OCI-LY3 (cell line): ENCODE data around the gene XXYLT1.

Source experiments
- H2AFZ ChIP-seq: fragments of 200-600, 300-600 bp; shearing (Covaris generic); 2 replicates; pipeline ENCODE4 v1.6.0; 2014; ENCODE audit warnings: antibody characterized with exemption, low read depth, low read length
- H3K27ac ChIP-seq: fragments of 200-600, 300-600 bp; sonication (generic); 2 replicates; pipeline ENCODE4 v1.5.1; 2014; ENCODE audit warnings: mild to moderate bottlenecking, low read length, moderate library complexity, mixed read lengths
- H3K27me3 ChIP-seq: fragments of 200-600, 300-600 bp; sonication (generic); 2 replicates; pipeline ENCODE4 v1.6.1; 2014; ENCODE audit warnings: low read depth, low read length, mixed read lengths
- H3K36me3 ChIP-seq: fragments of 200-600, 300-600 bp; sonication (generic); replicated peaks from 2 replicates; pipeline ENCODE3; 2014; ENCODE audit warnings: low read depth, low read length, mixed read lengths
- H3K4me1 ChIP-seq: fragments of 300-600, 200-600 bp; sonication (generic); 2 replicates; pipeline ENCODE4 v1.6.1; 2014; ENCODE audit warnings: low read length, mixed read lengths
- H3K4me2 ChIP-seq: fragments of 200-600, 300-600 bp; sonication (generic); 2 replicates; pipeline ENCODE4 v1.6.1; 2014; ENCODE audit warnings: low read length, mixed read lengths
- H3K4me3 ChIP-seq: fragments of 300-600, 200-600 bp; sonication (generic); 2 replicates; pipeline ENCODE4 v1.5.1; 2014; ENCODE audit warnings: antibody characterized with exemption, mild to moderate bottlenecking, low read length, moderate library complexity
- H3K79me2 ChIP-seq: fragments of 300-600, 200-600 bp; shearing (Covaris generic); 2 replicates; pipeline ENCODE4 v1.6.1; 2014; ENCODE audit warnings: mild to moderate bottlenecking, low read length, mixed read lengths
- H3K9ac ChIP-seq: fragments of 300-600, 200-600 bp; shearing (Covaris generic); 2 replicates; pipeline ENCODE4 v1.6.0; 2014; ENCODE audit warnings: mild to moderate bottlenecking, low read length, moderate library complexity
- H3K9me3 ChIP-seq: fragments of 200-600, 300-600 bp; shearing (Covaris generic); 2 replicates; pipeline ENCODE4 v1.6.1; 2014; ENCODE audit warnings: low read length, mixed read lengths; ENCODE audit not compliant: insufficient read depth
- H4K20me1 ChIP-seq: fragments of 200-600, 300-600 bp; sonication (generic); 2 replicates; pipeline ENCODE4 v1.6.1; 2016; ENCODE audit warnings: low read length, mixed read lengths; ENCODE audit not compliant: insufficient read depth
- CTCF ChIP-seq: fragments of 200-600, 300-600 bp; sonication (generic); IDR thresholded peaks from 2 replicates; pipeline ENCODE4 v1.5.1; 2014; ENCODE audit warnings: antibody characterized with exemption, low read length, low read depth
- EZH2phosphoT487 ChIP-seq: fragments of 200-600 bp; shearing (Covaris generic); IDR thresholded peaks from 2 replicates; pipeline ENCODE4 v1.6.1; 2018; ENCODE audit warnings: antibody characterized with exemption, mixed run types, low read depth

Gene XXYLT1

GRCh38 chr3:195096053-195096452 is 174.9 kb downstream of the XXYLT1 start:
- no peak for TF ChIP-seq CTCF
- no peak for TF ChIP-seq EZH2phosphoT487
- Histone ChIP-seq H3K9me3 (no peaks in the 10 kb centered on the region), H3K4me1 (peaks cover 4% of the 10 kb centered on the region), H3K27me3 (no peaks in the 10 kb centered on the region), H3K27ac (no peak overlapping the region), H2AFZ (no peak overlapping the region), H4K20me1 (no peaks in the 10 kb centered on the region), H3K4me2 (no peak overlapping the region), H3K9ac (no peak overlapping the region), H3K79me2 (no peaks in the 10 kb centered on the region), H3K36me3 (no peaks in the 10 kb centered on the region), H3K4me3 (no peak overlapping the region)

GRCh38 chr3:195095704-195096036 is 175.3 kb downstream of the XXYLT1 start:
- no peak overlapping the region for H3K27ac ChIP-seq
- TF ChIP-seq CTCF (no peak), EZH2phosphoT487 (no peak)
- no peak overlapping the region for H3K9ac ChIP-seq

DNA sequence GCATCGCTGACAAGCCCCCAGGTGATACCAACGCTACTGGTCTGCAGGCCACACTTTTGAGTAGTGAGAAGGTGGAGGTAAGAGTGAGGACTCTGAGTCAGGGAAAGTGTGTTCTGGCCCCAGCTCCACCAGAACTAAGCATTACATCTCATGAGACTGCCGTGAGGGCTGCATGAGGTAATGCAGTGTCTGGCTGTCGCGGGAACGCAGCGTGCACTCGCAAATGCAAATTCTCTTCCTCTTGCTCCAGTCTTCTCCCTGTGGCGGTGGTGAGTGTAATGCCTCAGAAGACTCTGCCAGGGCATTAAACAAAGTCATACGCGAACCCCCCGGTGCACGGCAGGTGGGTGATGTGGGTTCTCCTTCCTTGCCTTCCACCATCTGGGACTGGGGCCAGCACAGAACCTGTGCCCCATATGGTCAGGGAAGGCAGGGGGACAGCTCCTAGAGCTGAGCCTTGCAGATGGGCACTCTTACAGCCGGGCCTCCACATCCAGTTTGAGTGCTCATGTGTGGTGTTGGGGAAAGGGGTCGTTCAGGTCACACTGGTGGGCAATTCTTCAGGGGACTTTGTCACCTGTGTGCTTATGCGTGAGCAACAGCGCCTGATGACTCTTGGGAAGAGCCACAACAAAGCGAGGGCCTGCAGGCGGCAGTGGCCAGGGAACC is 175.8 kb downstream of the XXYLT1 start:
- no peaks in the 10 kb centered on the region for H3K79me2 ChIP-seq
- no peaks in the 10 kb centered on the region for H4K20me1 ChIP-seq
- H3K27me3 ChIP-seq: no peaks in the 10 kb centered on the region
- no peak overlapping the region for H3K27ac ChIP-seq
- no peak overlapping the region for H3K4me3 ChIP-seq
- no peak overlapping the region for H2AFZ ChIP-seq
- no peak overlapping the region for H3K4me2 ChIP-seq
- H3K4me1 ChIP-seq: no peaks in the 10 kb centered on the region
- H3K36me3 ChIP-seq: no peaks in the 10 kb centered on the region
- H3K9ac ChIP-seq: no peak overlapping the region
- no peak for TF ChIP-seq EZH2phosphoT487
- no peak for TF ChIP-seq CTCF
- H3K9me3 ChIP-seq: no peaks in the 10 kb centered on the region

More at GRCh38 chr3:195095704-195096036, 175.3 kb downstream of the XXYLT1 start:
- no peaks in the 10 kb centered on the region for H3K79me2 ChIP-seq
- H3K9me3 ChIP-seq: no peaks in the 10 kb centered on the region
- H3K36me3 ChIP-seq: no peaks in the 10 kb centered on the region
- H3K4me1 ChIP-seq: peaks cover under 1% of the 10 kb centered on the region; the same call in 1 of the 2 replicates
- H3K4me2 ChIP-seq: no peak overlapping the region
- no peak overlapping the region for H2AFZ ChIP-seq
- no peaks in the 10 kb centered on the region for H4K20me1 ChIP-seq
- H3K4me3 ChIP-seq: no peak overlapping the region
- no peaks in the 10 kb centered on the region for H3K27me3 ChIP-seq

DNA sequence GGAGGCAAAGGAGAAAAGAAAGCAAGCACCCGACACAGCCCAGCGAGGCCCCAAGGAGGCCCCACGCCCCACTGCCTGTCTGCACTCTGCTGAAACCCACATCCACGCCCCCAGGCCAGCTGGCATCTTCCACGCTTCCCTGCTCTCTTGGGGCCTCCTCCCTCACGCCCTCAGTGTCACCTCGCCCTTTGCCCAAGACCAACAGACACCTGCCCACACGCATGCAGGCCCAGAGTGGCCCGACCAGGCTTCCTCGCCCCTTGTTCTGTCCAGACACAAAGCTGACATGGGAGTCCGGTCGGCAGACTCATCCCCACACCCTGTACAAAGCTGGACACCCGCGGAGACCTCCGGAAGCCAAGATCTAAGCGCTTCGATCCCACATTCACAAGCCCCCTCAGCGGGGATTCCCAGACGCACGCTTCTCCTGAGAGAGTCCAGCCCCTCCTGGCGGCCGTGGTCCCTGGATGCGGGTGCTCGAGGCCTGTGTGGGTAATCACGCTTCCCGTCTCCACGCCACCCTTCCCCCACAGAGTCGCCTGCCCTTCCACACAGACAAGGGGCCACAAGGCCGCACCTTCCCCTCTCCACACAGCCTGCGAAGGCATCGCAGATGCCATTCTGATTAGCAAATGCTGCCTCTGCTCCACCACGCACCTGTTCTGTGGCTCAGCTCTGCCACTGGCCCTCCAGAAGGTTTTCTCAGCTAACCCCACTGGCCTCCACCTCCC is 176.6 kb downstream of the XXYLT1 start:
- no peaks in the 10 kb centered on the region for H3K4me1 ChIP-seq
- H3K4me2 ChIP-seq: no peak overlapping the region
- H4K20me1 ChIP-seq: no peaks in the 10 kb centered on the region
- no peaks in the 10 kb centered on the region for H3K36me3 ChIP-seq
- H2AFZ ChIP-seq: no peak overlapping the region
- no peak overlapping the region for H3K9ac ChIP-seq
- H3K27ac ChIP-seq: no peak overlapping the region
- H3K4me3 ChIP-seq: no peak overlapping the region
- no peaks in the 10 kb centered on the region for H3K27me3 ChIP-seq
- no peaks in the 10 kb centered on the region for H3K79me2 ChIP-seq
- TF ChIP-seq EZH2phosphoT487 (no peak), CTCF (no peak)
- H3K9me3 ChIP-seq: no peaks in the 10 kb centered on the region
